HG02798 (cell line): ENCODE results near the gene ANKRD53.
A peak's percentile ranks its signal among the peaks of the same experiment; 100 is the strongest.

Experiments used
- ATAC-seq: cut with Tn5 transposase; IDR thresholded peaks from one replicate; pipeline ENCODE4 v1.9.1; 2021; ENCODE audit warnings: mild to moderate bottlenecking; ENCODE audit not compliant: unreplicated experiment, poor library complexity

Gene ANKRD53

GRCh38 chr2:70964596-70965386 lies 13.6 kb upstream of the ANKRD53 start:
- ATAC-seq: peak; percentile 87

- ATAC-seq: no peak
These were observed 12.9 kb upstream of the ANKRD53 start for GRCh38 chr2:70965506-70965905.

- ATAC-seq: no peak
These were observed 11.7 kb upstream of the ANKRD53 start for GRCh38 chr2:70966681-70967080.

- ATAC-seq: no peak
These were observed 11.2 kb upstream of the ANKRD53 start for GRCh38 chr2:70967189-70967588.

GRCh38 chr2:70974592-70974991 lies 3.8 kb upstream of the ANKRD53 start:
- ATAC-seq: no peak

GRCh38 chr2:70975237-70975636 lies 3.2 kb upstream of the ANKRD53 start:
- ATAC-seq: no peak

GRCh38 chr2:70977605-70978205 lies 725 bp upstream of the ANKRD53 start:
- ATAC-seq: no peak

- ATAC-seq: no peak
These were observed 704 bp downstream of the ANKRD53 start for GRCh38 chr2:70979180-70979488.

GRCh38 chr2:70979626-70980025 lies 1.2 kb downstream of the ANKRD53 start:
- ATAC-seq: no peak

GRCh38 chr2:70981421-70981820 lies 3.0 kb downstream of the ANKRD53 start:
- ATAC-seq: no peak

- no peak for ATAC-seq
These were observed 3.7 kb downstream of the ANKRD53 start for GRCh38 chr2:70981866-70982810.

GRCh38 chr2:70982971-70983370 lies 4.5 kb downstream of the ANKRD53 start:
- no peak for ATAC-seq

- no peak for ATAC-seq
These were observed 5.2 kb downstream of the ANKRD53 start for GRCh38 chr2:70983506-70984227.

GRCh38 chr2:70984228-70984575 lies 5.8 kb downstream of the ANKRD53 start:
- no peak for ATAC-seq

- peak; percentile 95 for ATAC-seq
These were observed 6.3 kb downstream of the ANKRD53 start for GRCh38 chr2:70984576-70985282.

- no peak for ATAC-seq
These were observed 6.9 kb downstream of the ANKRD53 start for GRCh38 chr2:70985283-70985688.

- no peak for ATAC-seq
These were observed 7.5 kb downstream of the ANKRD53 start for GRCh38 chr2:70985956-70986355.

- no peak for ATAC-seq
These were observed 8.2 kb downstream of the ANKRD53 start for GRCh38 chr2:70986499-70987189.

GRCh38 chr2:70987386-70987785 lies 9.0 kb downstream of the ANKRD53 start:
- no peak for ATAC-seq
